ENCODE results near the gene CNTNAP2. TPM values are rescaled to one million over a fixed set of nuclear protein-coding genes. Genes with fewer than 3 reads are reported as not detected.

The CNTNAP2 gene
- total and polyA plus RNA-seq, 11 donors, result 0.01 to 2.6 (median 0.31) TPM; not detected in 3

GRCh38 chr7:148274118-148274517 lies 2157.5 kb downstream of the CNTNAP2 start:
- intact Hi-C loops (cut with DNase I), result no loop called here
- no peak for TF ChIP-seq CTCF (IDR thresholded peaks at IDR 0.05)
- no peak for TF ChIP-seq POLR2A (IDR thresholded peaks at IDR 0.05)
- ATAC-seq (no peak), DNase-seq (no peak)
- H3K9me3 ChIP-seq, result no peaks in the 10 kb centered on the region
- H3K27ac ChIP-seq, result no peak overlapping the region
- H3K27me3 ChIP-seq, result peaks cover 0 to 22% (median 0%) of the 10 kb centered on the region in 9 donors
- no peak overlapping the region for H3K4me3 ChIP-seq
- no peaks in the 10 kb centered on the region for H3K36me3 ChIP-seq
- WGBS, 4 donors, result 87 to 96% (median 93%) methylated on average over 3 of the region's 3 CpGs
- H3K4me1 ChIP-seq, result no peaks in the 10 kb centered on the region

GRCh38 chr7:148275359-148275890 lies 2158.8 kb downstream of the CNTNAP2 start:
- Histone ChIP-seq H3K4me3 (no peak overlapping the region), H3K36me3 (no peaks in the 10 kb centered on the region), H3K9me3 (no peaks in the 10 kb centered on the region), H3K27ac (no peak overlapping the region), H3K27me3 (peaks cover 0 to 22% (median 0%) of the 10 kb centered on the region in 9 donors), H3K4me1 (no peaks in the 10 kb centered on the region)
- no peak for ATAC-seq
- DNase-seq, result no peak
- intact Hi-C loops (cut with DNase I), result no loop called here
- no peak for TF ChIP-seq POLR2A (IDR thresholded peaks at IDR 0.05)
- TF ChIP-seq CTCF (IDR thresholded peaks at IDR 0.05), result no peak
- 84 to 95% (median 87%) methylated on average over 2 to 4 of the region's 4 CpGs for WGBS, 4 donors

GRCh38 chr7:148276314-148277041 lies 2159.9 kb downstream of the CNTNAP2 start:
- Histone ChIP-seq H3K27me3 (peaks cover 0 to 18% (median 0%) of the 10 kb centered on the region in 9 donors), H3K9me3 (no peaks in the 10 kb centered on the region), H3K36me3 (no peaks in the 10 kb centered on the region), H3K4me1 (no peaks in the 10 kb centered on the region), H3K4me3 (no peak overlapping the region), H3K27ac (no peak overlapping the region)
- TF ChIP-seq CTCF (IDR thresholded peaks at IDR 0.05) (no peak), POLR2A (IDR thresholded peaks at IDR 0.05) (no peak)
- WGBS, 4 donors, result 30 to 57% (median 46%) methylated on average over 11 of the region's 11 CpGs
- DNase-seq (no peak), ATAC-seq (no peak)
- intact Hi-C loops (cut with DNase I), result no loop called here

DNA sequence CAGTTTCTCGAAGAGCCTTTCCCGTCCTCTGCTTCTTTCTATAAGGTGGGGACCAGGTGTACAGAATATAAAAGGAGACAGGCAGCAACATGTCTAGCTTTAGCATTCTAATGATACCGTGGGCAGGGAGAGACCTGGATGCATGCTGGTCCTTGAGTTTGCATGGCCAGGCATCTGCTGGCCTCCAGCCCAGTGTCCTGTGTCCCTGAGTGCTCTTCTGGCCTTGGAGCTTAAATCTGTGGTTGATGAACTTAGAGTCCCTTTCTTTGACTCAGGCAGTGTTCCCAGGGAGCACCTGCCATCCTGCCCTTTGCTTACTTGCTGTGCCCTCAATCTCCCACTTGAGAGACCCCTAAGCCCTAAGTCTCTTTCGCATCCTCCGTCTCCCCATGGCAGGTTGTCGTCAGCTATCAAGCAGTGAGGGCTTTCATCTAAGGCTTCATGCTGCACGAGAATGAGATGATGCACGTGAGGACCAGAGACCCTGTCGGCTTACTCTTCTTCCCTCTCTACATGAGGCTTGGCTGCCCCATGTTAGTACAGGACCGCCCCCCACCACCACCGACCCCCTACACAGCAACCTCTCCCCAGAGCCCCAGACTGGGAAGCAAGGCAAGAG lies 2160.6 kb downstream of the CNTNAP2 start:
- ATAC-seq, result no peak

More for the DNA sequence above, 2160.6 kb downstream of the CNTNAP2 start:
- Histone ChIP-seq H3K9me3 (no peaks in the 10 kb centered on the region), H3K4me3 (no peak overlapping the region), H3K27ac (no peak overlapping the region), H3K4me1 (no peaks in the 10 kb centered on the region), H3K36me3 (no peaks in the 10 kb centered on the region), H3K27me3 (peaks cover 0 to 17% (median 0%) of the 10 kb centered on the region in 9 donors)
- intact Hi-C loops (cut with DNase I), result no loop called here
- WGBS, 4 donors, result 65 to 72% (median 68%) methylated on average over 11 of the region's 11 CpGs
- DNase-seq, result peak in 1 of 5 donors; percentile 31
- TF ChIP-seq POLR2A (IDR thresholded peaks at IDR 0.05), result no peak
- no peak for TF ChIP-seq CTCF (IDR thresholded peaks at IDR 0.05)

Data from heart left ventricle (tissue), 16 donors.